ENCODE results near the gene RAC3.
"Not testable (repeated sequence)": the region's sequence is repeated elsewhere in the genome, so short reads cannot be mapped to it uniquely, and the experiment has no call there.

The RAC3 gene

GRCh38 chr17:82036634-82037091, 5.2 kb downstream of the RAC3 start:
- peak overlapping the region; percentile 57 for H3K9ac ChIP-seq (ENCODE audit: low read length)
- no peaks in the 10 kb centered on the region for H3K36me3 ChIP-seq (ENCODE audit: control insufficient read depth, insufficient read depth, low read length)
- peak overlapping the region; percentile 97 for H3K27ac ChIP-seq (ENCODE audit: low read depth, low read length)
- peak overlapping the region; percentile 79 for H3K4me3 ChIP-seq (ENCODE audit: low read length)
- H3K4me1 ChIP-seq (ENCODE audit: control insufficient read depth, insufficient read depth, low read length): peaks cover 7% of the 10 kb centered on the region
- peaks cover 6% of the 10 kb centered on the region for H3K27me3 ChIP-seq (ENCODE audit: control insufficient read depth, insufficient read depth, low read length)

DNA sequence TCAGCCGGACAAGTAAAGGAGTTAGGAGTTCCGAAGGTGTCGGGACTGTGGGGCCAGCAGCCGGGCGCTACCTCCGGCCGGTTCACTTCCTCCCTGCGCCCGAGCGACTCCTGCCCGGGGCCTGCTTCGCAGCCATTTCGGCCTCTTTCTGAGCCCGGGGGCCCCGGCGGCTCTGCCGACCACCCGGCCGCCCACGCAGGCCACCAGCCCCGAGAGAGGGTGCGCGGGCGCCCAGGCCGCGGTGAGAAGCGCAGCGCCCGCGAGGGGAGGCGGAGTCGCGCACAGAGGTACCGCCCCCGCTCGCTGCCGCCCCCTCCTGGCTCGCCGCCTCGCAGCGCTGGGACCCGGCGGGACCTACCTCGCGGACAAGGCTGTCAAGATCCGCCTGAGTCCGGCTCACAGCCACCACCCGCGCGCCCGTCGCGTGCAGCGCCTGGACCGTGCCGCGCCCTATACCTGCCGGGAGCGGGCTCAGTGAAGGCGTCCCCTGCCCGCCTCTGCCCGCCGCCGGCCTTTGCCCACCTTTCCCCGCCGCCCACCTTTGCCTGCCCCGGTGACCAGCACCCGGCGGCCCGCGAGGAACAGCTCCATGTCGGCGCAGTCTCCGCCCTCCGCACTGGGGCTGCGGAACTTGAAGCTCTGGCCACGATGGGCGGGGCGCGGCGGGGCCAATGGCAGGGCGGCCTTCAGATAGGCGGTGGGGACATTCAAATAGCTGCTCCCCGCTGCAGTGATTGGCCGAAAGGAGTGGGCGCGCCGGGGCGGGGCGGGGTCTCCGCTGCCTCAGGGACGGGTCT, 5.8 kb downstream of the RAC3 start, which contains the start of gene DCXR:
DCXR (minus strand) TSS at position 606 of the 797 bp plus-strand sequence; CDS start at position 591, 15 bp downstream.
- peaks cover 5% of the 10 kb centered on the region for H3K27me3 ChIP-seq (ENCODE audit: control insufficient read depth, insufficient read depth, low read length)
- H3K9ac ChIP-seq (ENCODE audit: low read length): peak within 1 kb of the TSS; percentile 57
- no peaks in the 10 kb centered on the region for H3K36me3 ChIP-seq (ENCODE audit: control insufficient read depth, insufficient read depth, low read length)
- H3K27ac ChIP-seq (ENCODE audit: low read depth, low read length): peak within 1 kb of the TSS; percentile 97
- H3K4me1 ChIP-seq (ENCODE audit: control insufficient read depth, insufficient read depth, low read length): peaks cover 7% of the 10 kb centered on the region
- H3K4me3 ChIP-seq (ENCODE audit: low read length): peak within 1 kb of the TSS; percentile 79

DNA sequence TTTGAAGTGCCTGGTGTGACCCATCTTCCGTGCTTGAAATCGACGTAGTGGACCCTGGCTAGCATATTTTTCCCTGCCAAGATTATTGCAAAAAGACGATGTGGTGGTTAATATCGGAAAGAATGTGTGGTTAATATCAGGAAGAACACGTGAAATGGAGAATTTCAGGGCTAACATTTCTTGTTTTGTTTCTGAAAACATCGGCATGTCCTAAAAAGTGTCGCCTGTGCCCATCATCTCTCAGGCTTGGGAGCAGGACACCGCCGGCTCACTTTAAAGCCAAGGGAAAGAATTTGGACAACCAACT, 6.4 kb downstream of the RAC3 start:
- H3K27me3 ChIP-seq (ENCODE audit: control insufficient read depth, insufficient read depth, low read length): peaks cover 2% of the 10 kb centered on the region
- H3K4me3 ChIP-seq (ENCODE audit: low read length): peak overlapping the region; percentile 38
- peaks cover 7% of the 10 kb centered on the region for H3K4me1 ChIP-seq (ENCODE audit: control insufficient read depth, insufficient read depth, low read length)
- H3K36me3 ChIP-seq (ENCODE audit: control insufficient read depth, insufficient read depth, low read length): no peaks in the 10 kb centered on the region
- no peak overlapping the region for H3K9ac ChIP-seq (ENCODE audit: low read length)
- H3K27ac ChIP-seq (ENCODE audit: low read depth, low read length): no peak overlapping the region

GRCh38 chr17:82038796-82039409, 7.4 kb downstream of the RAC3 start:
- not testable (repeated sequence) for H3K27ac ChIP-seq (ENCODE audit: low read depth, low read length); H3K36me3 ChIP-seq (ENCODE audit: control insufficient read depth, insufficient read depth, low read length); H3K4me1 ChIP-seq (ENCODE audit: control insufficient read depth, insufficient read depth, low read length); H3K9ac ChIP-seq (ENCODE audit: low read length); H3K27me3 ChIP-seq (ENCODE audit: control insufficient read depth, insufficient read depth, low read length); H3K4me3 ChIP-seq (ENCODE audit: low read length)

DNA sequence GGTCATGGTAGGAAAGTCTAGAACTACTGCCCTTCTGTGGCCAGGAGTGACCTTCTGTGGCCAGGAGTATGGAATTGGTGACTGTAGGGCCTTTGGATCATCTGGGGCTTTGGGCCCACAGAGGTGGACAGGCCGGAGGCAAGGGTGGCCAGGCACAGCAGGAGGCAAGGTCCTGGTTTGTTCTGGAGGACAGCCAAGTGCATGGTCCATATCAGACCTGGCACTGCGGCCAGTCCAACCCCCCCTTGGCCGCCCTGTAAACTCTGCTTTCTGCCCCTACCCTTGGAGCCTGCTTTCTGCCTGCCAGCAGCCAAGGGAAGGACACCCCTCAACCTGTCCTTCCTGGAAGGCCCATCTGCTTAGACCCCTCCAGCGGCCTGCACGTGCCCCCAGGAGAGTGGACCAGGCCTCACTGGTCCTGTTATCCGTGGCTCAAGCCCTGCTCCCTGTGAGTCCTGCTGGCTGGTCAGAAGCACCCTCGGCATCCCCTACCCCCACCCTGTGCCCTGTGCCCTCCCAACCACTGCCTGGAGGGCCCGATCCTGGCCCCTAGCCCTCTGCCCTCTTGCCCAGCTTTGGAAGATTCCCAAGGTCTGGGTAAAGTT, 8.3 kb downstream of the RAC3 start:
- H3K27me3 ChIP-seq (ENCODE audit: control insufficient read depth, insufficient read depth, low read length): no peaks in the 10 kb centered on the region
- no peak overlapping the region for H3K27ac ChIP-seq (ENCODE audit: low read depth, low read length)
- H3K4me3 ChIP-seq (ENCODE audit: low read length): no peak overlapping the region
- peaks cover 7% of the 10 kb centered on the region for H3K4me1 ChIP-seq (ENCODE audit: control insufficient read depth, insufficient read depth, low read length)
- no peaks in the 10 kb centered on the region for H3K36me3 ChIP-seq (ENCODE audit: control insufficient read depth, insufficient read depth, low read length)
- H3K9ac ChIP-seq (ENCODE audit: low read length): no peak overlapping the region

DNA sequence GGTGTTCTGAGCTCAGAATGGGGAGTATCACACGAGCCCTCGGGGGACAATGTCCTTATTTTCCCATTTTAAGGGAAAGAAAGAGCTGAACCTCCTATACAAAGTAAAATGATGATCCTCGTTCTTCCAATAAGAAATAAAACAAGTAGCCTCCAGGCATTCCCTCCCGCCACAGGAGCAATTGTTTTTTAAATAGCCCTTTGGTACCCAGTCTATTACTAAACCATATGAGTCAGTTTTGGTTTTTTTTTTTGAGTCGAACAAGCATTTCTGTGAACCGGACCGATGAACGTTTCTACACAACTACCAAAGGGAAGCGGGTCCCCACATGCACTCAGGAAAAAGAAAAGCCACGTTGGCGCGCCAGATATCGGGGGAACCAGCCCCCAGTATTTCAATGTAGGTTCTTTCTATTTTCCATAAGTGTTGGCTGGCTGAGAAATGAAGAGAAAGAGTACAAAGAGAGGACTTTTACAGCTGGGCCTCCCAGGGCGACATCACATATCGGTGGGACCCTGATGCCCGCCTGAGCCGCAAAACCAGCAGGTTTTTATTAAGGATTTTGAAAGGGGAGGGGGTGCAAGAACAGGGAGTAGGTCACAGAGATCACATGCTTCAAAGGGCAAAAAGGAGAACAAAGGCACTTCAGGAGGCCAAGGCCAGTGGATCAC, 9.8 kb downstream of the RAC3 start:
- Histone ChIP-seq H3K36me3 (ENCODE audit: control insufficient read depth, insufficient read depth, low read length) (no peaks in the 10 kb centered on the region), H3K4me1 (ENCODE audit: control insufficient read depth, insufficient read depth, low read length) (peaks cover 7% of the 10 kb centered on the region), H3K27me3 (ENCODE audit: control insufficient read depth, insufficient read depth, low read length) (no peaks in the 10 kb centered on the region), H3K9ac (ENCODE audit: low read length) (no peak overlapping the region), H3K27ac (ENCODE audit: low read depth, low read length) (no peak overlapping the region), H3K4me3 (ENCODE audit: low read length) (no peak overlapping the region)

DNA sequence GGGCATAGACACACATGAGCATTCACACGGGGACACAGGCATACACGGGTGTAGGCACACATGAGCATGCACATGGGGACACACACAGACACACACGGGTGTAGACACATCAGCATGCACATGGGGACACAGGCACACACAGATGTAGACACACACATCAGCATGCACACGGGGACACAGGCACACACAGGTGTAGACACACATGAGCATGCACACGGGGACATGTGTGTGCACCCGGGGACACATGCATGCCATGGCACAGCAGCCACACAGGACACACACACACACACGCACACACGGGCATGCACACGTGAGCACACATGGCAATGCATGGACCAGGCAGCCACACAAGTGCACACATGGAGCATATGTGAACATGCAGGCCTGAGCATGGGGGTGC, 11.2 kb downstream of the RAC3 start:
- H3K27ac ChIP-seq (ENCODE audit: low read depth, low read length): no peak overlapping the region
- H3K4me3 ChIP-seq (ENCODE audit: low read length): no peak overlapping the region
- no peak overlapping the region for H3K9ac ChIP-seq (ENCODE audit: low read length)
- no peaks in the 10 kb centered on the region for H3K27me3 ChIP-seq (ENCODE audit: control insufficient read depth, insufficient read depth, low read length)
- H3K4me1 ChIP-seq (ENCODE audit: control insufficient read depth, insufficient read depth, low read length): peaks cover 2% of the 10 kb centered on the region
- H3K36me3 ChIP-seq (ENCODE audit: control insufficient read depth, insufficient read depth, low read length): no peaks in the 10 kb centered on the region

GRCh38 chr17:82043507-82043906, 12.0 kb downstream of the RAC3 start:
- H3K27me3 ChIP-seq (ENCODE audit: control insufficient read depth, insufficient read depth, low read length): no peaks in the 10 kb centered on the region
- no peak overlapping the region for H3K4me3 ChIP-seq (ENCODE audit: low read length)
- H3K27ac ChIP-seq (ENCODE audit: low read depth, low read length): no peak overlapping the region
- no peak overlapping the region for H3K9ac ChIP-seq (ENCODE audit: low read length)
- no peaks in the 10 kb centered on the region for H3K4me1 ChIP-seq (ENCODE audit: control insufficient read depth, insufficient read depth, low read length)
- H3K36me3 ChIP-seq (ENCODE audit: control insufficient read depth, insufficient read depth, low read length): no peaks in the 10 kb centered on the region

GRCh38 chr17:82045936-82046484, 14.5 kb downstream of the RAC3 start:
- peaks cover 8% of the 10 kb centered on the region for H3K4me1 ChIP-seq (ENCODE audit: control insufficient read depth, insufficient read depth, low read length)
- H3K27me3 ChIP-seq (ENCODE audit: control insufficient read depth, insufficient read depth, low read length): no peaks in the 10 kb centered on the region
- H3K27ac ChIP-seq (ENCODE audit: low read depth, low read length): no peak overlapping the region
- H3K4me3 ChIP-seq (ENCODE audit: low read length): no peak overlapping the region
- peaks cover 5% of the 10 kb centered on the region for H3K36me3 ChIP-seq (ENCODE audit: control insufficient read depth, insufficient read depth, low read length)
- no peak overlapping the region for H3K9ac ChIP-seq (ENCODE audit: low read length)

DNA sequence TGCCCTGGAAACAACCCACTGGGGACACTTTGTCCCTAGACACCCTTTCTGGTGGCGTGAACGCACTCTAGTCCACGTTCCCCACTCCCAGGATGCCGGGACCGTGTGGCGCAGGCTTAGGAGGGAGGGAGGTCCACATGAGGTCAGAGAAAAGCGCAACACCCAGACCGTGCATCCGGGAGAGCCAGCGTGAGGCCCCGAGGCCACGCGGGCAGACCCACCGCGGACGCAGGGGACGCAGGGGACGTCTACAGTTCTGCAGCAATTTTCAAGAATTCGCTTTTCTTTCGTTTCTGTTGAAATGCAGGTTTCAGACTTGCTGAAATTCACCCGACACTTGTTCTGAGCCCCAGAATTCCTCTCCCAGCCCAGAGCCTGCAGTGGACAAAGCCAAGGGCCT, 15.4 kb downstream of the RAC3 start:
- Histone ChIP-seq H3K27ac (ENCODE audit: low read depth, low read length) (no peak overlapping the region), H3K27me3 (ENCODE audit: control insufficient read depth, insufficient read depth, low read length) (no peaks in the 10 kb centered on the region), H3K4me3 (ENCODE audit: low read length) (no peak overlapping the region), H3K36me3 (ENCODE audit: control insufficient read depth, insufficient read depth, low read length) (peaks cover 5% of the 10 kb centered on the region), H3K4me1 (ENCODE audit: control insufficient read depth, insufficient read depth, low read length) (peaks cover 8% of the 10 kb centered on the region), H3K9ac (ENCODE audit: low read length) (no peak overlapping the region)

DNA sequence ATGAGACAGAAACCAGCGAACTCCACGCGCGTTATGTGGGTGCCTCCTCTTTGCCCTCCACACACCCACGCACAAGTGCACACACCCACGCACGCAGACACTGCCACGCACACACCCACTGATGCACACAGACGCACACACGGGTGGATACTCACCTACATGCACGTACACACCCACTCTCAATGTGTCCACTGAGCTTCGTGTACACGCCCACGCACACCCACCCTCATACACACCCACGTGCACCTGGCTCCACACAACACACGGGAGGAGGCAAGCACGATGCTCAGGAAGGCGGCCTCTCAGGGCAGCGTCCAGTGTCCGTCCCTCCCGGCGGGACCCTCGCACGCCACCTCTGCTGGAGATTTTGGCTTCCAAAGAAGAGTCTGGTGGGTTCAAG, 15.9 kb downstream of the RAC3 start:
- H3K27me3 ChIP-seq (ENCODE audit: control insufficient read depth, insufficient read depth, low read length): no peaks in the 10 kb centered on the region
- peaks cover 5% of the 10 kb centered on the region for H3K36me3 ChIP-seq (ENCODE audit: control insufficient read depth, insufficient read depth, low read length)
- H3K4me1 ChIP-seq (ENCODE audit: control insufficient read depth, insufficient read depth, low read length): peaks cover 8% of the 10 kb centered on the region
- no peak overlapping the region for H3K27ac ChIP-seq (ENCODE audit: low read depth, low read length)
- H3K9ac ChIP-seq (ENCODE audit: low read length): no peak overlapping the region
- H3K4me3 ChIP-seq (ENCODE audit: low read length): no peak overlapping the region

DNA sequence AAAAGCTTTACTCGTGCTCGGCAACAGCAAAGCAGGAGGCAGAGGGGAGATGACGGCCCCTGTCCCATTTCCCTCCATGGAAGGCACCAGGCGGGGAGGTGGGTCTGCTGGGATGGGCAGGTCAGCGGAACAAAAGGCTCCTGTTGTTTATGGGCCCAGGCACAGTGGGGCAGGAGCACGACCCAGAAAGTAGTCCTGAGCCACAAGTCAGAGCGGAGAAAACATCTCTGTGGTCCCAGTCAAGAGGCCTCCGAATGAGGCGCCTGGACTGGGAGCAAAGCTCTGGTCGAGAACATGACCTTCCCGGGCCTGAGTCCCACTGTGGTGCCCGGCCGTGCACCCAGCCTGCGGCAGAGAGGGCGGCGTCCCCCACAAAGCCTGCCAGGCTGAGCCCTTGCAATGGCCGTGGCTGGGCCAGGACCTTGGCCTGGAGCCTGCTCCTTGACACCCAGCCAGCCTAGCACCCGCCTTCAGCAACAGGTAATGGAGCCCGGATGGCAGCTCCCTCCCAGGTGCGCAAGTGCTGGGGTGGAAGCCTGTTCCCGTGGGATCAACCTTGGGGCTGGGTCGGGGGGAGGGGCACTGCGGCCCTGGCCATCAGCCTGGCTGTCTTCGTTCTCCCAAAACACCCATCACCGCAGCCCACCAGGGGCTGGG, 16.6 kb downstream of the RAC3 start:
- Histone ChIP-seq H3K27me3 (ENCODE audit: control insufficient read depth, insufficient read depth, low read length) (no peaks in the 10 kb centered on the region), H3K27ac (ENCODE audit: low read depth, low read length) (no peak overlapping the region), H3K9ac (ENCODE audit: low read length) (no peak overlapping the region), H3K4me3 (ENCODE audit: low read length) (no peak overlapping the region), H3K36me3 (ENCODE audit: control insufficient read depth, insufficient read depth, low read length) (peaks cover 5% of the 10 kb centered on the region), H3K4me1 (ENCODE audit: control insufficient read depth, insufficient read depth, low read length) (peaks cover 13% of the 10 kb centered on the region)

Measured in rectal smooth muscle tissue (tissue), 1 donor.